Gastrocnemius medialis (tissue), 4 donors: ENCODE measurements around the gene EPHB2. TPM values are rescaled to one million over a fixed set of nuclear protein-coding genes. Genes with fewer than 3 reads are reported as not detected.

ENCODE experiments used
- ATAC-seq, 2 donors: fragments of 150-250 bp; one replicate each; pipeline ENCODE4 v1.9.1; 2016
- DNase-seq, 2 donors: peaks; one replicate each; pipeline ENCODE4 v3.0.0-alpha.2; 2019
- H3K27ac ChIP-seq, 4 donors: fragments of 200-600 bp; sonication (generic); 1 replicate in 1 of 4; 2 replicates in 3 of 4; pipeline ENCODE4 v1.5.1; 2016 to 2018; ENCODE audit warnings: mild to moderate bottlenecking in 2 of 4, moderate library complexity in 1 of 4
- H3K27me3 ChIP-seq, 3 donors: fragments of 200-600 bp; sonication (generic) in 2 of 3; 1 replicate in 1 of 3; 2 replicates in 2 of 3; pipeline versions ENCODE4 v1.5.1 to v1.6.0; 2016 to 2019; ENCODE audit warnings: mild to moderate bottlenecking in 1 of 3, moderate library complexity in 1 of 3
- H3K36me3 ChIP-seq, 2 donors: fragments of 200-600 bp; sonication (generic) in 1 of 2; one replicate each; pipeline ENCODE4 v1.5.1; 2017 to 2018
- H3K4me1 ChIP-seq, 2 donors: fragments of 200-600 bp; sonication (generic) in 1 of 2; one replicate each; pipeline ENCODE4 v1.5.1; 2016 to 2017; ENCODE audit warnings: mild to moderate bottlenecking in 2 of 2
- H3K4me3 ChIP-seq, 4 donors: fragments of 200-600 bp; sonication (generic) in 3 of 4; 1 replicate in 1 of 4; 2 replicates in 3 of 4; pipeline ENCODE4 v1.5.1; 2016 to 2019; ENCODE audit warnings: mild to moderate bottlenecking in 2 of 4
- H3K9me3 ChIP-seq, 3 donors: fragments of 200-600 bp; sonication (generic) in 2 of 3; 1 replicate in 1 of 3; 2 replicates in 2 of 3; pipeline ENCODE4 v1.5.1; 2016 to 2019
- POLR2A ChIP-seq, 2 donors: fragments of 450-650 bp; IDR thresholded peaks; one replicate each; pipeline ENCODE4 v1.6.1; 2017; ENCODE audit warnings: antibody characterized with exemption in 2 of 2, mild to moderate bottlenecking in 2 of 2, moderate library complexity in 2 of 2
- in situ Hi-C, 4 donors: fragments of 200-750 bp; cut with MboI; loops; one replicate each; pipeline versions ENCODE4 v1.15.0 to v1.8.0; 2017; ENCODE audit warnings: low sequenced_read_pairs in 4 of 4
- intact Hi-C: fragments of 100-400 bp; cut with DNase I; formaldehyde crosslinking; loops from one replicate; pipeline ENCODE4 v1.15.1; 2023; ENCODE audit warnings: low total_unique reads
- microRNA-seq, 2 donors: library from miRNA; unstranded; fragments of <30 nt; microRNA quantifications; one replicate each; pipeline ENCODE4, GENCODE V29; 2016; ENCODE audit warnings: borderline replicate concordance in 2 of 2
- total RNA-seq, 4 donors: library from RNA; depleted of rRNA; stranded (reverse); fragments of >200 nt; gene quantifications; one replicate each; pipeline versions ENCODE4 v1.1.0 to v1.2.3, GENCODE V29; 2016
- TF ChIP-seq, protein P1 (sequence below), 5 experiments: fragments of 450-650 bp in 3 of 5; fragments of 200-600 bp in 2 of 5; sonication (generic) in 2 of 5; IDR thresholded peaks in 4 of 5; conservative IDR thresholded peaks in 1 of 5; 1 replicate in 4 of 5; 2 replicates in 1 of 5; pipeline ENCODE4 v1.5.1; 2016 to 2019; ENCODE audit warnings: antibody characterized with exemption in 5 of 5, mild to moderate bottlenecking in 3 of 5, moderate library complexity in 3 of 5

The EPHB2 gene
- total RNA-seq, 4 donors from 2014 or later = 0.07 to 0.58 (median 0.24) TPM; not detected in 1

DNA sequence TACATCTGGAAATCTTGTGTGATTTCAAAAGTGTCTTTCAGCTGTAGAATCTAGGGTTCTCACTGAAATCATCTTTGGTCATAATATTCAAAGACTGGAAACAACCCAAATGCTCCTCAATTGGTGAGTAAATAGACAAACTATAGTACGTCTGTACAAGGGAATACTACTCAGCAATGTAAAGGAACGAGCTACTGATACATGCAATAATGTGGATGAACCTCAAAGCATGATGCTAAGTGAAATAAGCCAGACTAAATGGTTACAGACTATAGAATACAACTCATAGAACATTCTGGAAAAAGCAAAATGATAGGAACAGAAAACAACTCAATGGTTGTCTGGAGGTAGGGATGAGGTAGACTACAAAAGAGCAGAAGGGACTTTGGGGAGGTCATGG is 259.5 kb downstream of the EPHB2 start:
- Histone ChIP-seq H3K27me3 (peaks cover 22 to 46% (median 25%) of the 10 kb centered on the region in 3 donors), H3K27ac (no peak overlapping the region), H3K4me3 (no peak overlapping the region), H3K9me3 (no peaks in the 10 kb centered on the region), H3K4me1 (no peaks in the 10 kb centered on the region), H3K36me3 (no peaks in the 10 kb centered on the region)
- DNase-seq = no peak
- no peak for ATAC-seq
- intact Hi-C loops (no loop called here), in situ Hi-C loops (loop anchor here in 3 of 4 donors (10.0 kb wide), 1 partner anchor 215 kb away; no protein-coding TSS in a partner anchor)
- TF ChIP-seq, protein P1, sequence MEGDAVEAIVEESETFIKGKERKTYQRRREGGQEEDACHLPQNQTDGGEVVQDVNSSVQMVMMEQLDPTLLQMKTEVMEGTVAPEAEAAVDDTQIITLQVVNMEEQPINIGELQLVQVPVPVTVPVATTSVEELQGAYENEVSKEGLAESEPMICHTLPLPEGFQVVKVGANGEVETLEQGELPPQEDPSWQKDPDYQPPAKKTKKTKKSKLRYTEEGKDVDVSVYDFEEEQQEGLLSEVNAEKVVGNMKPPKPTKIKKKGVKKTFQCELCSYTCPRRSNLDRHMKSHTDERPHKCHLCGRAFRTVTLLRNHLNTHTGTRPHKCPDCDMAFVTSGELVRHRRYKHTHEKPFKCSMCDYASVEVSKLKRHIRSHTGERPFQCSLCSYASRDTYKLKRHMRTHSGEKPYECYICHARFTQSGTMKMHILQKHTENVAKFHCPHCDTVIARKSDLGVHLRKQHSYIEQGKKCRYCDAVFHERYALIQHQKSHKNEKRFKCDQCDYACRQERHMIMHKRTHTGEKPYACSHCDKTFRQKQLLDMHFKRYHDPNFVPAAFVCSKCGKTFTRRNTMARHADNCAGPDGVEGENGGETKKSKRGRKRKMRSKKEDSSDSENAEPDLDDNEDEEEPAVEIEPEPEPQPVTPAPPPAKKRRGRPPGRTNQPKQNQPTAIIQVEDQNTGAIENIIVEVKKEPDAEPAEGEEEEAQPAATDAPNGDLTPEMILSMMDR (IDR thresholded peaks at IDR 0.05 in 4 of 5, conservative IDR thresholded peaks at IDR 0.05 in 1 of 5) = no peak
- TF ChIP-seq POLR2A (IDR thresholded peaks at IDR 0.05) = no peak

Small RNA genes lying within 50 kb of the gene (microRNA-seq; reads per million reads assigned to microRNA genes)
- gene MIR4253 (0 reads per million in 2 donors), gene MIR4684 (0 reads per million in 2 donors)

Other genes with a start within 250 kb of the EPHB2 start
- gene EPHA8, start 147.3 kb upstream of the EPHB2 start, total RNA-seq = not detected
- 10 to 100 TPM; 14.3 to 64.4 (median 33.0) TPM for gene C1QA, start 74.2 kb upstream of the EPHB2 start, total RNA-seq
- 10 to 100 TPM; 12.9 to 66.3 (median 33.5) TPM for gene C1QC, start 67.2 kb upstream of the EPHB2 start, total RNA-seq
- gene C1QB, start 57.6 kb upstream of the EPHB2 start, total RNA-seq = 10 to 100 TPM; 30.6 to 97.2 (median 74.5) TPM